HepG2 (cell line): ENCODE results near the gene UBE2Q1. TPM values are rescaled to one million over a fixed set of nuclear protein-coding genes. Genes with fewer than 3 reads are reported as not detected.

Experiments used
- CSRNP1 ChIP-seq: sonication (generic); formaldehyde crosslinking; IDR thresholded peaks from 2 replicates; pipeline ENCODE4 v1.8.1; 2023; ENCODE audit warnings: mild to moderate bottlenecking, missing genetic modification reagents
- FOXA1 ChIP-seq, 2 experiments: fragments of 450-650 bp in 1 of 2; sonication (generic) in 1 of 2; formaldehyde crosslinking in 1 of 2; IDR thresholded peaks; 2 replicates each; pipeline versions ENCODE4 v1.4.0 to v1.6.1; 2016 to 2020; ENCODE audit warnings: missing genetic modification reagents in 1 of 2
- LRRFIP1 ChIP-seq: sonication (generic); formaldehyde crosslinking; conservative IDR thresholded peaks from 2 replicates; pipeline ENCODE4 v1.4.0; 2020; ENCODE audit warnings: missing genetic modification reagents
- MEF2D ChIP-seq: sonication (generic); formaldehyde crosslinking; IDR thresholded peaks from 2 replicates; pipeline ENCODE4 v1.5.1; 2020; ENCODE audit warnings: mild to moderate bottlenecking, missing genetic modification reagents
- NFATC3 ChIP-seq: sonication (generic); formaldehyde crosslinking; IDR thresholded peaks from 2 replicates; pipeline ENCODE4 v1.5.1; 2020; ENCODE audit warnings: mild to moderate bottlenecking, missing genetic modification reagents
- REPIN1 ChIP-seq: sonication (generic); formaldehyde crosslinking; IDR thresholded peaks from 2 replicates; pipeline ENCODE4 v1.8.0; 2022; ENCODE audit warnings: missing genetic modification reagents, low read depth, mild to moderate bottlenecking, borderline replicate concordance
- ZFP37 ChIP-seq: sonication (generic); formaldehyde crosslinking; IDR thresholded peaks from 2 replicates; pipeline ENCODE4 v1.4.0; 2020; ENCODE audit warnings: missing genetic modification reagents, borderline replicate concordance
- ZNF180 ChIP-seq: sonication (generic); formaldehyde crosslinking; IDR thresholded peaks from 2 replicates; pipeline ENCODE4 v1.4.0; 2020; ENCODE audit warnings: low read depth, missing genetic modification reagents, borderline replicate concordance
- ZNF235 ChIP-seq: sonication (generic); formaldehyde crosslinking; IDR thresholded peaks from 2 replicates; pipeline ENCODE4 v1.8.1; 2023; ENCODE audit warnings: mild to moderate bottlenecking, missing genetic modification reagents, borderline replicate concordance
- ZNF280B ChIP-seq: sonication (generic); formaldehyde crosslinking; IDR thresholded peaks from 2 replicates; pipeline ENCODE4 v1.5.0; 2020; ENCODE audit warnings: missing genetic modification reagents, mild to moderate bottlenecking, borderline replicate concordance
- ZNF407 ChIP-seq: sonication (generic); formaldehyde crosslinking; IDR thresholded peaks from one replicate; pipeline ENCODE4 v1.5.1; 2020; ENCODE audit warnings: mild to moderate bottlenecking, missing genetic modification reagents; ENCODE audit errors: not compliant biosample characterization
- ZNF549 ChIP-seq: sonication (generic); formaldehyde crosslinking; IDR thresholded peaks from 2 replicates; pipeline ENCODE4 v1.5.0; 2020; ENCODE audit warnings: missing genetic modification reagents
- polyA plus RNA-seq, 8 experiments: library from polyadenylated mRNA; depleted of rRNA in 3 of 8; stranded (reverse) in 7 of 8; unstranded in 1 of 8; fragments of >200 nt; fragmentation: Illumina TruSeq in 4 of 8; extraction: Trizol in 4 of 8; gene quantifications; 2 replicates each; pipeline versions ENCODE4 v1.2.1 to v1.2.3, GENCODE V29; 2011 to 2016; ENCODE audit warnings: low read depth in 4 of 8, missing spikeins in 1 of 8, mixed read lengths in 1 of 8; ENCODE audit not compliant: insufficient read depth in 1 of 8
- total RNA-seq, 5 experiments: library from RNA; depleted of rRNA; stranded (reverse); fragments of >200 nt; fragmentation: Illumina TruSeq; extraction: Trizol; gene quantifications; 2 replicates each; pipeline ENCODE4 v1.2.3, GENCODE V29; 2016; ENCODE audit warnings: low read depth in 1 of 5

Gene UBE2Q1
- total and polyA plus RNA-seq, 2 of the 13 experiments (the other 11 are each of a cell fraction or from before 2014, with no cell fraction given): 11.7 to 41.7 TPM

- peak; percentile 86; the same call in 1 of the 2 replicates for TF ChIP-seq LRRFIP1 (CRISPR knock-in tag)
- no peak for TF ChIP-seq NFATC3 (CRISPR knock-in tag)
- 0 out of 2 replicates have a peak, but pooled peaks have one; percentile 57 for TF ChIP-seq MEF2D (CRISPR knock-in tag)
- peak; percentile 97 for TF ChIP-seq CSRNP1
- peak; percentile 54; the same call in 1 of the 2 replicates for TF ChIP-seq ZNF280B (CRISPR knock-in tag)
- no peak for TF ChIP-seq ZNF180
- TF ChIP-seq ZNF549 (CRISPR knock-in tag): no peak
- TF ChIP-seq ZNF407 (CRISPR knock-in tag): peak; percentile 84
- 0 out of 2 replicates have a peak, but pooled peaks have one; percentile 72 for TF ChIP-seq ZFP37 (CRISPR knock-in tag)
- no peak for TF ChIP-seq FOXA1 (IDR thresholded peaks at IDR 0.05)
- no peak for TF ChIP-seq FOXA1 (CRISPR knock-in tag; IDR thresholded peaks at IDR 0.05)
- TF ChIP-seq ZNF235 (CRISPR knock-in tag): peak; percentile 96
- TF ChIP-seq REPIN1 (CRISPR knock-in tag): peak; percentile 84
These were observed 9.1 kb upstream of the UBE2Q1 start, which contains the start of gene CHRNB2 (continued) for GRCh38 chr1:154567386-154568156.
